ENCODE measurements around the gene ZNRD2. TPM values are rescaled to one million over a fixed set of nuclear protein-coding genes. Genes with fewer than 3 reads are reported as not detected.

The ZNRD2 gene
- polyA plus RNA-seq, 3 donors, result 48.5 to 65.1 (median 56.2) TPM

GRCh38 chr11:65580756-65581155 lies 10.5 kb downstream of the ZNRD2 start:
- Histone ChIP-seq H3K9me3 (replicated peaks in 1 of 2; ENCODE audit: control insufficient read depth in 1 of 2, insufficient read depth in 1 of 2, low read length in 2 of 2) (no peaks in the 10 kb centered on the region), H3K79me2 (ENCODE audit: insufficient read depth, low read length) (peaks cover 96% of the 10 kb centered on the region), H2AFZ (ENCODE audit: insufficient read depth, low read depth, low read length, poor library complexity, severe bottlenecking) (no peak overlapping the region), H3K27me3 (ENCODE audit: control insufficient read depth in 2 of 2, insufficient read depth in 2 of 2, low read length in 2 of 2) (no peaks in the 10 kb centered on the region), H3K27ac (ENCODE audit: low read depth in 1 of 2, low read length in 2 of 2) (peak overlapping the region in 1 of 2 donors; percentile 42), H3K9ac (ENCODE audit: insufficient read depth, low read length, poor library complexity, severe bottlenecking) (no peak overlapping the region), H3K4me1 (ENCODE audit: control insufficient read depth in 1 of 2, insufficient read depth in 2 of 2, low read length in 2 of 2) (peaks cover 32 to 59% of the 10 kb centered on the region in 2 donors), H3K4me3 (replicated peaks in 1 of 3; ENCODE audit: low read depth in 2 of 3, low read length in 3 of 3) (no peak overlapping the region), H4K20me1 (ENCODE audit: insufficient read depth, low read length) (peaks cover 92% of the 10 kb centered on the region), H3K4me2 (replicated peaks; ENCODE audit: extremely low read depth, low read length, poor library complexity, severe bottlenecking) (no peak overlapping the region), H3K36me3 (replicated peaks in 1 of 2; ENCODE audit: control insufficient read depth in 1 of 2, insufficient read depth in 2 of 2, low read length in 2 of 2) (peaks cover 71 to 73% of the 10 kb centered on the region in 2 donors)
- Mint-ChIP-seq H3K9me3 (peaks cover 0 to 2% (median 0%) of the 10 kb centered on the region in 7 donors), H3K4me3 (no peak overlapping the region), H3K27ac (peak overlapping the region in 2 of 7 donors; percentile 80 to 90), H3K27me3 (ENCODE audit: low read depth in 3 of 3) (peaks cover 0 to 2% (median 0%) of the 10 kb centered on the region in 3 donors), H3K4me1 (peaks cover 49% of the 10 kb centered on the region), H3K36me3 (peaks cover 62 to 74% of the 10 kb centered on the region in 2 donors)
- DNase-seq, result no peak
- no peak for TF ChIP-seq CTCF (IDR thresholded peaks at IDR 0.05)
- intact Hi-C loops (cut with micrococcal nuclease), result no loop called here
- 100% methylated on average over 1 of the region's 8 CpGs for WGBS (ENCODE audit: insufficient coverage)

- no peak overlapping the region for H2AFZ ChIP-seq (ENCODE audit: insufficient read depth, low read depth, low read length, poor library complexity, severe bottlenecking)
- peaks cover 61% of the 10 kb centered on the region for H3K4me1 Mint-ChIP-seq
- intact Hi-C loops (cut with micrococcal nuclease), result no loop called here
- no peak overlapping the region for H3K4me3 ChIP-seq (replicated peaks in 1 of 3; ENCODE audit: low read depth in 2 of 3, low read length in 3 of 3)
- peaks cover 0 to 2% (median 0%) of the 10 kb centered on the region in 3 donors for H3K27me3 Mint-ChIP-seq (ENCODE audit: low read depth in 3 of 3)
- H3K9me3 Mint-ChIP-seq, result peaks cover 0 to 2% (median 0%) of the 10 kb centered on the region in 7 donors
- H3K27ac Mint-ChIP-seq, result peak overlapping the region in 6 of 7 donors; percentile 22 to 82 (median 68)
- peaks cover 69 to 79% of the 10 kb centered on the region in 2 donors for H3K36me3 Mint-ChIP-seq
- H3K4me1 ChIP-seq (ENCODE audit: control insufficient read depth in 1 of 2, insufficient read depth in 2 of 2, low read length in 2 of 2), result peaks cover 41 to 68% of the 10 kb centered on the region in 2 donors
- no peak overlapping the region for H3K4me2 ChIP-seq (replicated peaks; ENCODE audit: extremely low read depth, low read length, poor library complexity, severe bottlenecking)
- H3K36me3 ChIP-seq (replicated peaks in 1 of 2; ENCODE audit: control insufficient read depth in 1 of 2, insufficient read depth in 2 of 2, low read length in 2 of 2), result peaks cover 77 to 82% of the 10 kb centered on the region in 2 donors
- no peak for DNase-seq
- 100% methylated on average over 3 of the region's 3 CpGs for WGBS (ENCODE audit: insufficient coverage)
- H4K20me1 ChIP-seq (ENCODE audit: insufficient read depth, low read length), result peaks cover 96% of the 10 kb centered on the region
- no peak overlapping the region for H3K4me3 Mint-ChIP-seq
- H3K9ac ChIP-seq (ENCODE audit: insufficient read depth, low read length, poor library complexity, severe bottlenecking), result no peak overlapping the region
- H3K27me3 ChIP-seq (ENCODE audit: control insufficient read depth in 2 of 2, insufficient read depth in 2 of 2, low read length in 2 of 2), result no peaks in the 10 kb centered on the region
- H3K9me3 ChIP-seq (replicated peaks in 1 of 2; ENCODE audit: control insufficient read depth in 1 of 2, insufficient read depth in 1 of 2, low read length in 2 of 2), result no peaks in the 10 kb centered on the region
- H3K27ac ChIP-seq (ENCODE audit: low read depth in 1 of 2, low read length in 2 of 2), result peak overlapping the region; percentile 1 to 42
- no peak for TF ChIP-seq CTCF (IDR thresholded peaks at IDR 0.05)
- H3K79me2 ChIP-seq (ENCODE audit: insufficient read depth, low read length), result peaks cover 97% of the 10 kb centered on the region
Observed at GRCh38 chr11:65581928-65582327, 11.7 kb downstream of the ZNRD2 start.
